Endothelial cell of umbilical vein (primary cell): Measurements from ENCODE around the gene MBD4. TPM values are rescaled to one million over a fixed set of nuclear protein-coding genes. Genes with fewer than 3 reads are reported as not detected.

Experiments used
- BruUV-seq: library from RNA; stranded (reverse); fragments of 400-500 nt; replicated peaks from 2 replicates; lab custom pipeline; 2021; lab: Mats Ljungman, UMichigan
- CTCF ChIA-PET: fragments of 300-600, 350-600 bp; sonication (Branson Sonifier 250); formaldehyde crosslinking; loops from one replicate; lab custom pipeline; 2021; ENCODE audit warnings: antibody characterized with exemption, inconsistent platforms; lab: Charles Lee
- POLR2A ChIA-PET: fragments of 300-600, 350-600 bp; sonication (Branson Sonifier 250); formaldehyde crosslinking; loops from one replicate; lab custom pipeline; 2021; ENCODE audit warnings: antibody characterized with exemption, inconsistent platforms; lab: Charles Lee
- DNase-seq: peaks from one replicate; pipeline ENCODE4 v3.0.0-alpha.2; 2011; ENCODE audit warnings: low read depth, low spot score
- FAIRE-seq: peaks from 2 replicates; lab custom pipeline; 2011; peaks lifted over from hg19 to GRCh38; lab: Jason Lieb, UNC
- H2AFZ ChIP-seq: 2 replicates; pipeline ENCODE4 v1.6.0; 2012; ENCODE audit warnings: low read depth, low read length, control low read depth, inconsistent platforms
- H3K27ac ChIP-seq: 2 replicates; pipeline ENCODE4 v1.5.1; 2011; ENCODE audit warnings: low read depth, mild to moderate bottlenecking, control low read depth, low read length, moderate library complexity; ENCODE audit not compliant: insufficient read depth
- H3K27me3 ChIP-seq, 2 experiments: 2 replicates each; pipeline versions ENCODE4 v1.6.0 to v1.6.1; 2011; ENCODE audit warnings: low read length in 2 of 2, mixed read lengths in 1 of 2; ENCODE audit not compliant: control insufficient read depth in 2 of 2, insufficient read depth in 2 of 2
- H3K36me3 ChIP-seq, 2 experiments: 2 replicates in 1 of 2; 3 replicates in 1 of 2; pipeline ENCODE4 v1.5.1; 2011; ENCODE audit warnings: low read length in 2 of 2, mild to moderate bottlenecking in 1 of 2, moderate library complexity in 1 of 2; ENCODE audit not compliant: control insufficient read depth in 2 of 2, insufficient read depth in 2 of 2; ENCODE audit errors: extremely low read depth in 1 of 2
- H3K4me1 ChIP-seq: 3 replicates; pipeline ENCODE4 v1.5.1; 2011; ENCODE audit warnings: mild to moderate bottlenecking, low read length; ENCODE audit not compliant: control insufficient read depth, insufficient read depth; ENCODE audit errors: extremely low read depth
- H3K4me2 ChIP-seq: 2 replicates; pipeline ENCODE4 v1.6.1; 2011; ENCODE audit warnings: low read length, control low read depth, mixed read lengths; ENCODE audit not compliant: insufficient read depth
- H3K4me3 ChIP-seq, 3 experiments: fragments of 200-600 bp in 1 of 3; sonication (generic), shearing (Covaris generic) in 1 of 3; replicated peaks in 1 of 3; 2 replicates each; pipeline ENCODE4 v1.5.1; 2011 to 2016; ENCODE audit warnings: control low read depth in 3 of 3, low read length in 3 of 3, mild to moderate bottlenecking in 2 of 3, inconsistent platforms in 1 of 3, low read depth in 1 of 3, moderate library complexity in 1 of 3; ENCODE audit not compliant: insufficient read depth in 1 of 3
- H3K79me2 ChIP-seq: 2 replicates; pipeline ENCODE4 v1.6.0; 2012; ENCODE audit warnings: low read length, inconsistent platforms; ENCODE audit not compliant: control insufficient read depth, insufficient read depth
- H3K9ac ChIP-seq: replicated peaks from 2 replicates; pipeline ENCODE3; 2011; ENCODE audit warnings: low read length, control low read depth; ENCODE audit not compliant: insufficient read depth; ENCODE audit errors: extremely low read depth
- H3K9me1 ChIP-seq: replicated peaks from 3 replicates; pipeline ENCODE4 v1.6.0; 2011; ENCODE audit warnings: mild to moderate bottlenecking, low read length; ENCODE audit not compliant: control insufficient read depth, insufficient read depth; ENCODE audit errors: extremely low read depth
- H3K9me3 ChIP-seq: replicated peaks from 2 replicates; pipeline ENCODE4 v1.5.1; 2012; ENCODE audit warnings: low read length, inconsistent platforms; ENCODE audit not compliant: control insufficient read depth, insufficient read depth
- H4K20me1 ChIP-seq: replicated peaks from 2 replicates; pipeline ENCODE3; 2011; ENCODE audit warnings: mild to moderate bottlenecking, low read length; ENCODE audit not compliant: control insufficient read depth, insufficient read depth; ENCODE audit errors: extremely low read depth
- EZH2 ChIP-seq: IDR thresholded peaks from 2 replicates; pipeline ENCODE4 v1.6.1; 2012; ENCODE audit warnings: borderline replicate concordance, low read depth, mild to moderate bottlenecking, moderate library complexity, low read length, inconsistent platforms; ENCODE audit not compliant: severe bottlenecking
- FOS ChIP-seq: IDR thresholded peaks from 2 replicates; pipeline ENCODE4 v1.6.1; 2011; ENCODE audit warnings: mild to moderate bottlenecking, low read length, moderate library complexity, borderline replicate concordance; ENCODE audit not compliant: insufficient read depth
- GATA2 ChIP-seq: IDR thresholded peaks from 2 replicates; pipeline ENCODE4 v1.7.0; 2011; ENCODE audit warnings: low read depth, mild to moderate bottlenecking, moderate library complexity, mixed read lengths, low read length; ENCODE audit not compliant: insufficient read length, insufficient read depth
- JUN ChIP-seq: IDR thresholded peaks from 2 replicates; pipeline ENCODE4 v1.6.1; 2011; ENCODE audit warnings: borderline replicate concordance, low read depth; ENCODE audit not compliant: insufficient read length, insufficient read depth
- MYC ChIP-seq: IDR thresholded peaks from one replicate; pipeline ENCODE4 v1.6.1; 2011; ENCODE audit warnings: mild to moderate bottlenecking, low read depth, low read length
- POLR2A ChIP-seq: IDR thresholded peaks from 2 replicates; pipeline ENCODE4 v1.6.1; 2012; ENCODE audit warnings: low read depth, mild to moderate bottlenecking, control low read depth, low read length
- POLR2AphosphoS5 ChIP-seq: IDR thresholded peaks from 2 replicates; pipeline ENCODE4 v1.6.1; 2012; ENCODE audit warnings: low read depth, mild to moderate bottlenecking, control low read depth, low read length, moderate library complexity; ENCODE audit not compliant: insufficient read depth
- dilution Hi-C: fragments of 300-500 bp; cut with MboI; formaldehyde crosslinking; loops from one replicate; pipeline ENCODE4 v1.15.0; 2019; ENCODE audit warnings: low sequenced_read_pairs; ENCODE audit not compliant: extremely low pct_ligation_motif_present
- intact Hi-C: fragments of 100-400 bp; cut with micrococcal nuclease; formaldehyde crosslinking; loops from one replicate; pipeline ENCODE4 v1.10.0; 2022
- polyA plus RNA-seq, 4 experiments: library from polyadenylated mRNA; depleted of rRNA in 3 of 4; stranded (reverse) in 3 of 4; unstranded in 1 of 4; fragments of >200 nt; gene quantifications; 2 replicates each; pipeline versions ENCODE4 v1.2.1 to v1.2.3, GENCODE V29; 2011 to 2012; ENCODE audit warnings: missing spikeins in 1 of 4
- total RNA-seq: library from RNA; stranded (reverse); gene quantifications from 2 replicates; pipeline ENCODE4 v1.2.3, GENCODE V29; 2021
- TF ChIP-seq, protein P1 (sequence below): IDR thresholded peaks from 2 replicates; pipeline ENCODE4 v1.6.1; 2011; ENCODE audit not compliant: insufficient read depth, insufficient read length
- TF ChIP-seq, protein P2 (sequence below), 2 donors: IDR thresholded peaks; 1 replicate in 1 of 2; 2 replicates in 1 of 2; pipeline ENCODE4 v1.5.1; 2011; ENCODE audit warnings: low read length in 2 of 2, mild to moderate bottlenecking in 2 of 2, moderate library complexity in 2 of 2, control low read depth in 1 of 2, inconsistent platforms in 1 of 2, low read depth in 1 of 2; ENCODE audit not compliant: insufficient read depth in 1 of 2; ENCODE audit errors: extremely low read depth in 1 of 2

MBD4 gene
- total and polyA plus RNA-seq, 2 donors (not counting 3 experiments of a cell fraction or from before 2014, with no cell fraction given), result 17.4 to 39.5 TPM

DNA sequence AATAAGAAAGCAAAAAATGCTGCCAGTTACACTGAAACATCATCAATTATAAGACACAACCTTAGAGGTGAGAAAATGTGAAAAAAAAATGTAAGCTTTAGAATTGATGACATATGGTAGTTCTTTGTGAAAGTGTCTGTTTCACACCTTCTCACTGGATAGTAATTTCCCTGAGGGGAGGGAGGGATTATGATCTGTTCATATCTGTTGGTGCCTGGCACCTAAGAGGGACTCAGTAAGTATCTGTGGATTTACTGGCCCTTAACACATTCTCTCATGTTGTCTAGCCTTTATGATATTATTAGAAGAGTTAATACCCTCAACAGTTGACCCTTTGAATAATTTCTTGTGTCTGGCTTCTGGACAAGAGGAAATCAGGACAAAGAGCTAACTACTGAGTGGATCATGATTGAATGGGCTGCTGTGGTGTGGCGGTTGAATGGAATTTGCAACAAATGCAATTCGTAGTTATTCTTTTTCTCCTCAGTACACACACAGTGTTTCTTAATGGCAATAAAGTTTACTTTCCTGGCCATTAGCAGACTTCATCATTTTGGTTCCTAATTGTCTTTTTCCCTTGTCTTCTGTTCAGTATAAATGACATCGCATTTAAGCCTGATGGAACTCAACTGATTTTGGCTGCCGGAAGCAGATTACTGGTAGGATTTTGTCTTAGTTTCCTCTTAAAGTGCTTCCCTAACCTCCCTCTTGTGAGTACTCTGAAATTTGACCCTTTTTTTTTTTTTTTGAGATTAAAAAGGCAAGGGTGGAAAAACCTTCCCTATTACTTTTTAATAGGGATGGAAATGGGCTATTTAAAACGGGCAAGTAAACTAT, 9.7 kb upstream of the MBD4 start:
- Histone ChIP-seq H3K9ac (no peak overlapping the region), H3K9me1 (no peaks in the 10 kb centered on the region), H3K27ac (peak overlapping the region; percentile 50), H3K9me3 (no peaks in the 10 kb centered on the region), H3K36me3 (peaks cover 3 to 12% of the 10 kb centered on the region in 2 experiments), H3K4me3 (no peak overlapping the region), H4K20me1 (no peaks in the 10 kb centered on the region), H3K4me2 (peak overlapping the region; percentile 72), H3K79me2 (peaks cover 2% of the 10 kb centered on the region), H3K4me1 (peaks cover 21% of the 10 kb centered on the region), H3K27me3 (no peaks in the 10 kb centered on the region), H2AFZ (peak overlapping the region; percentile 34)
- no peak for TF ChIP-seq EZH2
- TF ChIP-seq GATA2, result no peak
- no peak for TF ChIP-seq MYC
- no peak for TF ChIP-seq POLR2AphosphoS5
- TF ChIP-seq, protein P1, sequence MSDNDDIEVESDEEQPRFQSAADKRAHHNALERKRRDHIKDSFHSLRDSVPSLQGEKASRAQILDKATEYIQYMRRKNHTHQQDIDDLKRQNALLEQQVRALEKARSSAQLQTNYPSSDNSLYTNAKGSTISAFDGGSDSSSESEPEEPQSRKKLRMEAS, result no peak
- TF ChIP-seq FOS, result no peak
- TF ChIP-seq, protein P2, sequence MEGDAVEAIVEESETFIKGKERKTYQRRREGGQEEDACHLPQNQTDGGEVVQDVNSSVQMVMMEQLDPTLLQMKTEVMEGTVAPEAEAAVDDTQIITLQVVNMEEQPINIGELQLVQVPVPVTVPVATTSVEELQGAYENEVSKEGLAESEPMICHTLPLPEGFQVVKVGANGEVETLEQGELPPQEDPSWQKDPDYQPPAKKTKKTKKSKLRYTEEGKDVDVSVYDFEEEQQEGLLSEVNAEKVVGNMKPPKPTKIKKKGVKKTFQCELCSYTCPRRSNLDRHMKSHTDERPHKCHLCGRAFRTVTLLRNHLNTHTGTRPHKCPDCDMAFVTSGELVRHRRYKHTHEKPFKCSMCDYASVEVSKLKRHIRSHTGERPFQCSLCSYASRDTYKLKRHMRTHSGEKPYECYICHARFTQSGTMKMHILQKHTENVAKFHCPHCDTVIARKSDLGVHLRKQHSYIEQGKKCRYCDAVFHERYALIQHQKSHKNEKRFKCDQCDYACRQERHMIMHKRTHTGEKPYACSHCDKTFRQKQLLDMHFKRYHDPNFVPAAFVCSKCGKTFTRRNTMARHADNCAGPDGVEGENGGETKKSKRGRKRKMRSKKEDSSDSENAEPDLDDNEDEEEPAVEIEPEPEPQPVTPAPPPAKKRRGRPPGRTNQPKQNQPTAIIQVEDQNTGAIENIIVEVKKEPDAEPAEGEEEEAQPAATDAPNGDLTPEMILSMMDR (IDR thresholded peaks at IDR 0.05; ENCODE audit: extremely low read depth in 1 of 2, insufficient read depth in 1 of 2, low read depth in 1 of 2, low read length in 2 of 2), result no peak
- no peak for TF ChIP-seq POLR2A
- TF ChIP-seq JUN, result no peak
- intact Hi-C loops, result loop anchor here (1.0 kb wide), 1 partner anchor 7 kb away; no protein-coding TSS in a partner anchor
- DNase-seq (peak; percentile 75), FAIRE-seq (peak; percentile 76)
- POLR2A ChIA-PET, result no interaction called here
- CTCF ChIA-PET, result interaction anchor here (0.8 to 1.9 kb wide), 5 partner anchors 8 to 96 kb away, joined by 3 to 6 read pairs (median 4); partner anchors contain the start of gene EFCAB12
- dilution Hi-C loops, result no loop called here
- BruUV-seq, result no TSS peak
